T-helper 17 cell (primary cell): ENCODE measurements around the gene PGLYRP2. TPM values are rescaled to one million over a fixed set of nuclear protein-coding genes. Genes with fewer than 3 reads are reported as not detected.

Experiments
- ATAC-seq: fragments of 150-1000 bp; cut with Tn5 transposase; 2 replicates; pipeline ENCODE4 v1.10.0; 2021; ENCODE audit warnings: mild to moderate bottlenecking, moderate library complexity
- DNase-seq, 3 donors: peaks; one replicate each; pipeline versions ENCODE4 v3.0.0 to v3.0.0-alpha.2; 2020 to 2021
- H3K9me3 ChIP-seq: one replicate; pipeline ENCODE4 v1.7.0; 2013; ENCODE audit warnings: low read length, mild to moderate bottlenecking; ENCODE audit not compliant: control insufficient read depth, poor library complexity, severe bottlenecking
- H3K27ac Mint-ChIP-seq: one replicate; pipeline ENCODE4 v1.8.0; 2022; ENCODE audit warnings: mild to moderate bottlenecking, moderate library complexity, mixed read lengths
- H3K27me3 Mint-ChIP-seq: one replicate; pipeline ENCODE4 v1.8.0; 2022; ENCODE audit warnings: mixed read lengths
- H3K36me3 Mint-ChIP-seq: one replicate; pipeline ENCODE4 v1.8.0; 2022; ENCODE audit warnings: low read depth, mixed read lengths
- H3K4me1 Mint-ChIP-seq: one replicate; pipeline ENCODE4 v1.8.0; 2022; ENCODE audit warnings: mild to moderate bottlenecking, mixed read lengths
- H3K4me3 Mint-ChIP-seq: one replicate; pipeline ENCODE4 v1.8.0; 2022; ENCODE audit warnings: mild to moderate bottlenecking, moderate library complexity, mixed read lengths
- total RNA-seq, 4 donors: library from RNA in 2 of 4; stranded (reverse) in 2 of 4; gene quantifications; one replicate each; pipeline ENCODE4 v1.2.3 and lab custom pipeline; 2022 to 2026

The PGLYRP2 gene
- total RNA-seq, 2 donors from 2014 or later, result not detected

- no peaks in the 10 kb centered on the region for H3K9me3 ChIP-seq
- Mint-ChIP-seq H3K27me3 (no peaks in the 10 kb centered on the region), H3K36me3 (no peaks in the 10 kb centered on the region), H3K4me1 (peaks cover 11% of the 10 kb centered on the region), H3K27ac (no peak overlapping the region), H3K4me3 (no peak overlapping the region)
- no peak for DNase-seq
- ATAC-seq, result no peak
Measured at GRCh38 chr19:15445227-15445605, 34.1 kb downstream of the PGLYRP2 start.

DNA sequence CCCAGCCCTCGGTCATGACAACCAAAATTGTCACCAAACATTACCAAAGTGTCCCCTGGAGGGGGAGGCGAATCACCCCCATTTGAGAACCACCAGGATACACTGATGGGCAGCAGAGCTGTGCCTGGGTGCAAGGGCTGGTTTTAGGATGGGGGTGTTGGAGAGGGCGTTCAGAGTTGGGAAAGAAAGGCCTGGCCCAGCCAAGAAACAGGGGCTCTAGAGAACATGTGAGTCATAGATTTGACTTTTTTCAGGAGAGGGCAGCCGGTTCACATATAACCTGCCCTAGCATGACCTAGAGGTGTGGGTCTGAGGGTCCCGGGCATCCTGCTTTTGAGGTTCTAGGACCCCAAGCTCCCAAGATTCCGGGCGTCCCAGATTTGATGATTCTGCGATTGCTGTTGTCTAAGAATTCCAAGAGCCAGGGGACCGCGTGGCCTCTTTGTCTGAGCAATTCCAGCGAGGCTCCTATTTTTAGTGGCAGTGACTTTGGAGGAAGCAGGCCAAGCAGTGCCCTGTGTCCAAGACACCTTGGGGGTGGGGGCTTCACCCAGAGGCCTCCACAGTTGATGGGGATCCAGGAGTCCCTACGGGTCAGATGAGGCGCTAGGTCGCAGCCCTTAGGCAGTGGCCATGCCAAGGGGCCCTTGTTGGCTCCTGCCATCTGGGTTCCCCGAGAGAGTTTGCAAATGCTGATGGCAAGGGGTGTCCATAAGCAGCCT lies 34.6 kb downstream of the PGLYRP2 start:
- DNase-seq (no peak), ATAC-seq (no peak)
- Mint-ChIP-seq H3K27me3 (no peaks in the 10 kb centered on the region), H3K36me3 (no peaks in the 10 kb centered on the region), H3K4me3 (no peak overlapping the region), H3K4me1 (peaks cover 11% of the 10 kb centered on the region), H3K27ac (no peak overlapping the region)
- no peaks in the 10 kb centered on the region for H3K9me3 ChIP-seq

GRCh38 chr19:15443838-15444237 lies 35.5 kb downstream of the PGLYRP2 start:
- Mint-ChIP-seq H3K27ac (no peak overlapping the region), H3K27me3 (no peaks in the 10 kb centered on the region), H3K4me1 (peaks cover 9% of the 10 kb centered on the region), H3K36me3 (no peaks in the 10 kb centered on the region), H3K4me3 (no peak overlapping the region)
- DNase-seq, result no peak
- H3K9me3 ChIP-seq, result no peaks in the 10 kb centered on the region
- no peak for ATAC-seq

DNA sequence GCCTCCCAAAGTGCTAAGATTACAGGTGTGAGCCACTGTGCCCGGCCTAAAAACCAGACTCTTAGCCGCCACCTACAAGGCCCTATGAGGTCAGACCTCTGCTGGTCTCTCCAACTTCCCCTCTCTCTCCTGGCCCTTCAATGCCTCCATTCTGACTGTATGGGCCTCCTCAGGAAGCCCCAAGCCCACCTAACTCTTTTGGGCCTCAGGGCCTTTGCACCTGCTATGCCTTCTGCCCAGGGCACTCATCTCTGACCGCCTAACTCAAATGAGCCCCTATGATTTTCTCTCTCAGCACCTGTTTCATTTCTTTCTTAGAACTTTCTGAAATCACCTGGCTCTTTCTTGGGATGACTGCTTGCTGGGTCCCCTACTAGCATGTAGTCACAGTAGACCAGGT lies 36.0 kb downstream of the PGLYRP2 start:
- H3K36me3 Mint-ChIP-seq, result no peaks in the 10 kb centered on the region
- no peak overlapping the region for H3K4me3 Mint-ChIP-seq
- DNase-seq, result no peak
- ATAC-seq, result no peak
- H3K4me1 Mint-ChIP-seq, result peaks cover 4% of the 10 kb centered on the region
- no peaks in the 10 kb centered on the region for H3K9me3 ChIP-seq
- no peak overlapping the region for H3K27ac Mint-ChIP-seq
- H3K27me3 Mint-ChIP-seq, result no peaks in the 10 kb centered on the region

- no peaks in the 10 kb centered on the region for H3K9me3 ChIP-seq
- no peak overlapping the region for H3K27ac Mint-ChIP-seq
- H3K4me3 Mint-ChIP-seq, result no peak overlapping the region
- no peaks in the 10 kb centered on the region for H3K27me3 Mint-ChIP-seq
- H3K4me1 Mint-ChIP-seq, result peaks cover 4% of the 10 kb centered on the region
- DNase-seq (no peak), ATAC-seq (no peak)
- H3K36me3 Mint-ChIP-seq, result no peaks in the 10 kb centered on the region
Measured at GRCh38 chr19:15442142-15442920, 37.0 kb downstream of the PGLYRP2 start.

DNA sequence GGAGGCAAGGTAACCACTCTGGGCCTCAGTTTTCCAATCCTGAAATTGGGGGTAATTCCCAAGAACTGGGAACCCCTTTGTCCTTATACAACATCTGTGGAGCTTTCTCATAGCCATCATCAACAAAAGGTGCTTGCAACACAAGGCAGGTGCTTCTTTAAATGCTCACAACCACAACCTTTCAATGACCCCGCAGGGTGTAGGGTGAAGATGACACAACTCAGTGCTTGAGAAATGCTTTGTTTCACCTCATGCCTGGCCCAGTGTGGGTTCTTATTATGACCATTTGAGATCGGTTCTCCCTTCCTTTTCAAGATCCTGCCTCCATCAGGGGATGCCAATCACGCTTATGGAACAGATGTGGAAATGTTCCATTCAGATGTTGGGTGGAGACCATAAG lies 38.0 kb downstream of the PGLYRP2 start:
- no peak for DNase-seq
- no peaks in the 10 kb centered on the region for H3K9me3 ChIP-seq
- H3K4me1 Mint-ChIP-seq, result no peaks in the 10 kb centered on the region
- no peaks in the 10 kb centered on the region for H3K27me3 Mint-ChIP-seq
- no peaks in the 10 kb centered on the region for H3K36me3 Mint-ChIP-seq
- H3K4me3 Mint-ChIP-seq, result no peak overlapping the region
- H3K27ac Mint-ChIP-seq, result no peak overlapping the region
- no peak for ATAC-seq

DNA sequence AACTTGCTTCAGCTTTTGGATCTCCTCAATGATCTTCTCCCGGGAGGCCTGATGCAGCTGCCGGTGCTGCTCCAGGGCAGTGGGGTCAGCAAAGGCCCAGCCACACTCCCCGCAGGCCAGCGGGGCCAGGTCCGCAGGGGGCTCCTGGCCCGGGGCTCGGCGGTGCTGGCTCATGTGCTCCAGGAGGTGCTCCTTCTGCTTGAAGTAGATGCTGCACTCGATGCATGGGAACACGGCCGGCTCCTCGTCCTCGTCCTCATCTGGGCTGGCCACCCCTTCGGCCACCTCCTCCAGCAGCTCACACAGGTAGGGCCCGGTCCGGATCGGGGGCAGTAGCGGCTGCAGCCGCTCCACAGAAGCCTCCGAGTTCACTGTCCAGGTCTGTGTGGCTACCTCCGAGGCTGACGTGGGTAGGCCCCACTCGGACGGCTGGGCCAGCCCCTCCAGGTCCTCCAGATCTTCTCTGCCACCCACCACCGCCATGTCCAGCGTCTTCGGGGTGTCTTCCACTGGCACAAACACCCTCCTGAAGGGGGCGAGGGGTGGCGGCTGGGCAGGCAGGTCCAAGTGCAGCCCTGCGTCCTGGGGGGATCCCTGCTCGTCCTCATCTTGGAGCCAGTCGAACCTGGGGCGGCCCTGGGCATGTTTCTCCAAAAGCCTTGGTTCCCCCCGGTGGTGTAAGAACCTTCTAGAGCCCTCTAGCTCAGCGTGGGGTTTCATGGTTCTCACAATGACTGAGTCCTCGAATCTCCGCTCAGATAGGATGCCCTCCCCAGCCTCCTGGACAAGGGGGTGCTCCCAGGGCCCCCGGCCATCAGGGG lies 39.3 kb downstream of the PGLYRP2 start:
- H3K27ac Mint-ChIP-seq, result no peak overlapping the region
- ATAC-seq (no peak), DNase-seq (no peak)
- no peaks in the 10 kb centered on the region for H3K9me3 ChIP-seq
- H3K36me3 Mint-ChIP-seq, result no peaks in the 10 kb centered on the region
- H3K27me3 Mint-ChIP-seq, result no peaks in the 10 kb centered on the region
- H3K4me3 Mint-ChIP-seq, result no peak overlapping the region
- no peaks in the 10 kb centered on the region for H3K4me1 Mint-ChIP-seq

DNA sequence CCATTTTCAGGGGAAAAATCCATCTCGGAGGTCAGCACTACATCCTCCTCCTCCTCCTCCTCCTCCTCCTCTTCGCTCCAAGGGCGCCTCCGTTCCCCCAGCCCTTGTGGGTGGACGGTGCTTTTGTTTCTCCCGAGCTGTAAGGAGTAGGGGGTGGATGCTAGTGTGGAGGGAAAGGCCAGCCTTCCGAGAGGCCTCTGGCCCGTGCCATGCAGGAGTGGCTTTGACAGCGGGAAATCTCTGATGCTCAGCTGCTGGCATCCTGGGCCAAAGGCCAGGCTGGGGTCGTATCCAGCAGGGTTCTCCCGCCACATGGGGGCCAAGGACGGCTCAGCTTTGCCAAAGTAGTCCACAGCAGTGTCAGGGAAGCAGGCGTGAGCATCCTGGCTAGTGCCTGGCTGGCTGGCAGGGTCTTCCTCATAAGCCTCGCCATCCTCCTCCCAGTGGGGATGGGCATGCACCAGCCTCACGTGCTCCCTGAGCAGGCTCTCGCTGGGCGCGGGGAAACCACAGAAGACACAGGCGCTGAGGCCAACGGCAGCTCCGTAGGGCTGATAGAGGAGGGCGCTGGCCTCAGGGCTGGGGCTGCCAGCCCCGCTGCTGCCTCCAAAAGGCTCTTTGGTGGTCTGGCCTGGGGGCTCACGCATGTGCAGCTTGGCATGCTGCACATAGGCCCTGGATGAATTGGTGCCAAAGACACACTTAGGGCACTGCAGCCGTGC lies 40.1 kb downstream of the PGLYRP2 start:
- no peak overlapping the region for H3K4me3 Mint-ChIP-seq
- no peaks in the 10 kb centered on the region for H3K4me1 Mint-ChIP-seq
- no peak for ATAC-seq
- H3K27me3 Mint-ChIP-seq, result no peaks in the 10 kb centered on the region
- no peaks in the 10 kb centered on the region for H3K36me3 Mint-ChIP-seq
- H3K27ac Mint-ChIP-seq, result no peak overlapping the region
- no peaks in the 10 kb centered on the region for H3K9me3 ChIP-seq
- DNase-seq, result no peak

- Mint-ChIP-seq H3K4me3 (no peak overlapping the region), H3K36me3 (no peaks in the 10 kb centered on the region), H3K4me1 (peaks cover under 1% of the 10 kb centered on the region), H3K27me3 (no peaks in the 10 kb centered on the region), H3K27ac (no peak overlapping the region)
- no peak for ATAC-seq
- H3K9me3 ChIP-seq, result no peaks in the 10 kb centered on the region
- DNase-seq, result no peak
Measured at GRCh38 chr19:15438577-15438976, 40.7 kb downstream of the PGLYRP2 start.

GRCh38 chr19:15438124-15438496 lies 41.2 kb downstream of the PGLYRP2 start:
- DNase-seq, result no peak
- ATAC-seq, result no peak
- Mint-ChIP-seq H3K4me1 (peaks cover 5% of the 10 kb centered on the region), H3K27me3 (no peaks in the 10 kb centered on the region), H3K36me3 (no peaks in the 10 kb centered on the region), H3K4me3 (no peak overlapping the region), H3K27ac (no peak overlapping the region)
- no peaks in the 10 kb centered on the region for H3K9me3 ChIP-seq

GRCh38 chr19:15437355-15438123 lies 41.8 kb downstream of the PGLYRP2 start:
- Mint-ChIP-seq H3K4me3 (no peak overlapping the region), H3K4me1 (peaks cover 8% of the 10 kb centered on the region), H3K27ac (no peak overlapping the region), H3K36me3 (no peaks in the 10 kb centered on the region), H3K27me3 (no peaks in the 10 kb centered on the region)
- no peaks in the 10 kb centered on the region for H3K9me3 ChIP-seq
- DNase-seq (no peak), ATAC-seq (no peak)

DNA sequence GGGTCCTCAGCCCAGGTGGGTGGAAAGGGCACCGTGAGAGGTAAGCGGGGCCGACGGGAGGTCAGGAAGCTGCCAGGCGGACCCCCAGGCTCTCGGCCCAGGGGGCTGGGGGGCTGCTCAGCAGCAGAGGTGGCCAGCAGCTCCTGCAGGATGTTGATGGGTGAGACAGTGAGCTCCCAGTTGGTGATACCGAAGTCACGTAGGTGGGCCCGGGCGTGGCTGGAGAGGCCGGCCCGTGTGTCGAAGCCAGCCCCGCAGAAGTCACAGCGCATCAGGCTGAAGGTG lies 42.5 kb downstream of the PGLYRP2 start:
- H3K4me3 Mint-ChIP-seq, result no peak overlapping the region
- DNase-seq (no peak), ATAC-seq (no peak)
- H3K4me1 Mint-ChIP-seq, result peaks cover 10% of the 10 kb centered on the region
- no peak overlapping the region for H3K27ac Mint-ChIP-seq
- no peaks in the 10 kb centered on the region for H3K9me3 ChIP-seq
- no peaks in the 10 kb centered on the region for H3K27me3 Mint-ChIP-seq
- H3K36me3 Mint-ChIP-seq, result no peaks in the 10 kb centered on the region
